Activated CD4-positive, alpha-beta T cell treated with anti-CD3 and anti-CD28 coated beads, Interleukin-2, amount 50 U/mL, for 16 hours (primary cell): ENCODE measurements around the gene TACO1.

ENCODE experiments used
- DNase-seq: peaks from one replicate; pipeline ENCODE4 v3.0.0-alpha.2; 2020

Gene TACO1

GRCh38 chr17:63641692-63642448 is 41.2 kb downstream of the TACO1 start:
- no peak for DNase-seq

GRCh38 chr17:63644846-63645245 is 44.2 kb downstream of the TACO1 start:
- DNase-seq = no peak

GRCh38 chr17:63645775-63646487 is 45.2 kb downstream of the TACO1 start:
- DNase-seq = no peak

GRCh38 chr17:63646488-63646806 is 45.8 kb downstream of the TACO1 start:
- no peak for DNase-seq

GRCh38 chr17:63647065-63647725 is 46.5 kb downstream of the TACO1 start:
- DNase-seq = no peak

GRCh38 chr17:63647936-63648335 is 47.2 kb downstream of the TACO1 start:
- DNase-seq = no peak

GRCh38 chr17:63649813-63650212 is 49.1 kb downstream of the TACO1 start:
- DNase-seq = no peak

- DNase-seq = no peak
These were observed 51.4 kb downstream of the TACO1 start for GRCh38 chr17:63652106-63652505.

GRCh38 chr17:63653050-63653449 is 52.4 kb downstream of the TACO1 start:
- DNase-seq = no peak

- no peak for DNase-seq
These were observed 57.1 kb downstream of the TACO1 start for GRCh38 chr17:63657786-63658185.
